Measurements from ENCODE around the gene DCAF4.

The DCAF4 gene

GRCh38 chr14:72924337-72924736 is 1.9 kb upstream of the DCAF4 start:
- no peak for TF ChIP-seq CTCF (IDR thresholded peaks at IDR 0.05)
- Histone ChIP-seq H3K9me3 (ENCODE audit: control insufficient read depth, low read length) (no peaks in the 10 kb centered on the region), H3K36me3 (ENCODE audit: control insufficient read depth, insufficient read depth, low read length) (no peaks in the 10 kb centered on the region), H3K27me3 (ENCODE audit: control insufficient read depth, insufficient read depth, low read length) (no peaks in the 10 kb centered on the region), H3K4me1 (no peaks in the 10 kb centered on the region), H2AFZ (no peak overlapping the region), H3K79me2 (peaks cover 7% of the 10 kb centered on the region), H3K4me2 (ENCODE audit: low read length) (no peak overlapping the region), H3K4me3 (ENCODE audit: low read depth, low read length) (no peak overlapping the region), H3K27ac (no peak overlapping the region), H3K9ac (no peak overlapping the region)

- Histone ChIP-seq H3K9me3 (ENCODE audit: control insufficient read depth, low read length) (no peaks in the 10 kb centered on the region), H3K36me3 (ENCODE audit: control insufficient read depth, insufficient read depth, low read length) (no peaks in the 10 kb centered on the region), H3K4me1 (no peaks in the 10 kb centered on the region), H3K79me2 (peaks cover 8% of the 10 kb centered on the region), H3K9ac (no peak overlapping the region), H3K27ac (no peak overlapping the region), H3K4me3 (ENCODE audit: low read depth, low read length) (no peak overlapping the region), H3K4me2 (ENCODE audit: low read length) (no peak overlapping the region), H2AFZ (peak overlapping the region; percentile 87), H3K27me3 (ENCODE audit: control insufficient read depth, insufficient read depth, low read length) (no peaks in the 10 kb centered on the region)
- TF ChIP-seq CTCF (IDR thresholded peaks at IDR 0.05): no peak
Measured at GRCh38 chr14:72925171-72925759, 999 bp upstream of the DCAF4 start.

- Histone ChIP-seq H2AFZ (peak overlapping the region; percentile 87), H3K4me2 (ENCODE audit: low read length) (peak overlapping the region; percentile 66), H3K36me3 (ENCODE audit: control insufficient read depth, insufficient read depth, low read length) (no peaks in the 10 kb centered on the region), H3K79me2 (peaks cover 14% of the 10 kb centered on the region), H3K4me1 (no peaks in the 10 kb centered on the region), H3K27me3 (ENCODE audit: control insufficient read depth, insufficient read depth, low read length) (no peaks in the 10 kb centered on the region), H3K27ac (no peak overlapping the region), H3K4me3 (ENCODE audit: low read depth, low read length) (peak overlapping the region; percentile 77), H3K9me3 (ENCODE audit: control insufficient read depth, low read length) (no peaks in the 10 kb centered on the region), H3K9ac (no peak overlapping the region)
- no peak for TF ChIP-seq CTCF (IDR thresholded peaks at IDR 0.05)
Measured at GRCh38 chr14:72925815-72926291, 411 bp upstream of the DCAF4 start.

- no peak for TF ChIP-seq CTCF (IDR thresholded peaks at IDR 0.05)
- Histone ChIP-seq H3K36me3 (ENCODE audit: control insufficient read depth, insufficient read depth, low read length) (no peaks in the 10 kb centered on the region), H3K27ac (no peak overlapping the region), H3K4me1 (no peaks in the 10 kb centered on the region), H3K27me3 (ENCODE audit: control insufficient read depth, insufficient read depth, low read length) (no peaks in the 10 kb centered on the region), H3K9me3 (ENCODE audit: control insufficient read depth, low read length) (no peaks in the 10 kb centered on the region), H2AFZ (no peak overlapping the region), H3K79me2 (peaks cover 20% of the 10 kb centered on the region), H3K4me2 (ENCODE audit: low read length) (no peak overlapping the region), H3K4me3 (ENCODE audit: low read depth, low read length) (no peak overlapping the region), H3K9ac (no peak overlapping the region)
Measured at GRCh38 chr14:72928872-72929271, 2.6 kb downstream of the DCAF4 start.
